GM21825 (cell line): ENCODE measurements around the gene ELOVL1.
A peak's percentile ranks its signal among the peaks of the same experiment; 100 is the strongest.

Experiments used
- ATAC-seq: cut with Tn5 transposase; IDR thresholded peaks from one replicate; pipeline ENCODE4 v1.9.1; 2021; ENCODE audit warnings: mild to moderate bottlenecking, moderate library complexity; ENCODE audit not compliant: unreplicated experiment

Gene ELOVL1

GRCh38 chr1:43358121-43358745 lies 9.6 kb downstream of the ELOVL1 start:
- peak; percentile 23 for ATAC-seq

DNA sequence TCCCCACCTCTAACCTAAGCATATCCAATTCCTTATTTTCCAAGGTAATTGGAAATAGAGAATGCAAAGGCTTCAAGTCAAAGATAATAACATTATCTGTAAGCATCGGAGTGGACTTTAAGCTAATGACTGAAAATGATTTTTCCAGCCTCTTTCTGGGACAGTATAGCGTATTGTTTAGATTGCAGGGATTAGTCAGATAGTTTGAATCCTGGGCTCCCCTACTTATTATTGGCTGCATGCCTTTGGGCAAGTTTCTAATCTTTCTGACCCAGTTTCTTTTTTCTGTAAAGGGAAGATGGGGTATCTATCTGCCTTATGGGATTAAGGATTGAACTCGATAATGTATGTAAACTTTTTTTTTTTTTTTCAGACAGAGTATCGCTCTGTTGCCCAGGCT lies 10.6 kb downstream of the ELOVL1 start:
- ATAC-seq, result no peak

DNA sequence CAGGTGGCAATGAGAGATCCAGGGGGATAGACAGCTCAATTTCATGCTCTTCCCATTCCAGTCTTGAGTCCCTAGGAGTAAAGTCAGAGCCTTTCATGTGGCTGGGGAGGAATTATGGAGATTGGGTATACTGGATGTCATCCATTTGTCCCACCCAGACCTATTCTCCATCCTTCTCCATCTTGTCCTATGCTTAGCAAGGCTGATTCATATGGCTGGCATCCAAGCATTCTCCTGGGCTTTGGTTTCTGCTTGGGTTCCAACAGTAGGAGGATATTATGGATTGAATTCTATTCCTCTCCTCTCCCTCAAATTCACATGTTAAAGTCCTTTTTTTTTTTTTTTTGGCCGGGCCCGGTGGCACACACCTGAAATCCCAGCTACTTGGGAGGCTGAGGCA lies 12.9 kb downstream of the ELOVL1 start:
- ATAC-seq, result no peak

DNA sequence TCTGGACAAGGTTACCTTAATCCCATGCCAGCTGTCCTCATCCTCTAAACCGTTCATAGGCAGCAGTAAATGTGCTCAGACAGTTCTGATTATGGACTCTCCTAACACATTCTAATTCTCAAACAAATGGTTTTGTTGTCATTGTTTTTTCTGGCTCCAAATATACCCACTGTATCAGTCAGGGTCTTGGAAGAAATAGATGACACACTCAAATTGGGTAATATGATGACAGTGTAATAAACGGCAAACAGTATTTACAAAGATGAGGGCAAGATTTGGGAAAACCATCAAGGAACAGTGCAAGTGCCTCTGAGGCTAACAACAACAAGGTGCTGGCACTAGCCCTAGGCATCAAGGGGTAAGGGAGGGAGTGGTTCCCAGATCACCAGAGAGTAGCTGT lies 13.3 kb downstream of the ELOVL1 start:
- ATAC-seq, result no peak

GRCh38 chr1:43352881-43353280 lies 14.9 kb downstream of the ELOVL1 start:
- ATAC-seq, result no peak

DNA sequence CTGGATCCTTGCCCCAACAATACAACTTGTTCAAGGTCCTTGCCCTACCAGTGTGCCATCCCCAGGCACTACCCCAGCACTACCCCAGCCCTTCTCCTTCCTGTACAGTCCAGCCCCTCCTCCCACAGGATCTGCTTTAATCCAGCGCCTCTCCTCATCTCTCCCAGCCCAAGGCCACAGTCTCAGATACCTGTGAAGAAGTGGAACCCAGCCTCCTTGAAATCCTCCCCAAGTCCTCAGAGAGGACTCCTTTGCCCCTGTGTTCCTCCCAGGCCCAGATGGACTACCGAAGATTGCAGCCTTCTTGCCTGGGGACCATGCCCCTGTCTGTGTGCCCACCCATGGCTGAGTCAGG lies 15.5 kb downstream of the ELOVL1 start:
- no peak for ATAC-seq

- no peak for ATAC-seq
Observed at GRCh38 chr1:43351421-43352350, 16.1 kb downstream of the ELOVL1 start.

DNA sequence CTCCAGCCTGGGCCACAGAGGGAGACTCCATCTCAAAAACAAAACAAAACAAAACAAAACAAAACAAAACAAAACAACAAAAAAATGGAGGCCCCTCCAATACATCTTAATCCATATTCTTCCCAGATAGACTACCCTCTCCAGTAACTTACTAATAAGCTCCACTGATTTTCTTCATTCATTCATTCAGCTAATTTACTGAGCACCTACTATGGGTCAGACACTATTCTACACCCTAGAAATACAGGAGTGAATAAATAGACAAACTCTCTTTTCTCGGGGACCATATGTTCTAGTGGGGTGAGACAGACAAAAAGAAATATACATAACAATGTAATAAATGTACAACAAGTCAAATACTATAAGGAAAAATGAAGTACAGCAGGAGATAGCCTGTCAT lies 16.8 kb downstream of the ELOVL1 start:
- no peak for ATAC-seq

GRCh38 chr1:43349594-43350306 lies 18.1 kb downstream of the ELOVL1 start:
- no peak for ATAC-seq

DNA sequence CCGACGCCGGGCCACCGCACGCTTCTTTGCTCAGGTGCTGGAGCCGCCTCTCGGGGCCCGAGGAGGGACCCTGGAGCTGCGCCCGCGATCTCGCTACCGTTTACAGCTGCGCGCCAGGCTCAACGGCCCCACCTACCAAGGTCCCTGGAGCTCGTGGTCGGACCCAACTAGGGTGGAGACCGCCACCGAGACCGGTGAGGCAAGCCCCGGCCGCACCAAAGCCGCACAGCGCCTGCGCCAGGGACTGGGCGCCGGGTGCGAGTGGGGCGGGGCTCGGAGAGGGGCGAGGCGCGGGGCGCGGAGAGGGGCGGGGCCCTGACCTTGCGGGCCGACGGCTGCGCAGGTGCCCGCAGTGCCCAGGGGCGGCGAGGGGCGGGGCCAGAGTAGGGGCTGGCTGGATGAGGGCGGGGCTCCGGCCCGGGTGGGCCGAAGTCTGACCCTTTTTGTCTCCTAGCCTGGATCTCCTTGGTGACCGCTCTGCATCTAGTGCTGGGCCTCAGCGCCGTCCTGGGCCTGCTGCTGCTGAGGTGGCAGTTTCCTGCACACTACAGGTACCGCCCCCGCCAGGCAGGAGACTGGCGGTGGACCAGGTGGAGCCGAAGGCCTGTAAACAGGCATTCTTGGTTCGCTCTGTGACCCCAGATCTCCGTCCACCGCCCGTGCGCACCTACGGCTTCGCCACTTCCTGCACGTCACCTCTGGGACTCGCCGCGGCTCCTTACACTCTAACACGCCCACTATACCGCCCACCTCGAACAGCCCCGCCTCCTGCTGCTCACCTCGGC lies 18.8 kb downstream of the ELOVL1 start:
- ATAC-seq, result peak; percentile 64

DNA sequence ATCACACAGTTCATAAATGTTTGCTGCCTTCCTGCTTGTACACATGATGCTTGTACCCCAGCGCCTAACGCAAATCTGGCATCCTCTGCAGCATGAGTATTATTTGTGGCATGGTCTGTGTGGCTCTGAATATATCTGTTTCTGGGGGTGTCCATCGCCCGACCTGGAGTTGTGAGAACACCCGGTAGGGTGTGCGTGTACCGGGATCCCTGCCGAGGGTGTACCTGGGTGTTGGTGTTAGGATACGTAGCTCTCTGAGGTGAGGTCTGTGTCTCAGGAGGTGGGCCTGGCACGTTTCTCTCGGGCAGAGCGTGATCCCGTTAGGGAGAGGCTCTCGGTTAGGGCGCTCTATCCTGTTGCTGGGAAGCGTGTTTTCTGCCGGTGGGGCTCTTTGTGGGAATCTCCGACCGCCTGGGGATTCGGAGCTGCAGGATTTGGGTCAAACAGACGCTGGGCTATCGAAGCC lies 19.4 kb downstream of the ELOVL1 start:
- ATAC-seq, result no peak

DNA sequence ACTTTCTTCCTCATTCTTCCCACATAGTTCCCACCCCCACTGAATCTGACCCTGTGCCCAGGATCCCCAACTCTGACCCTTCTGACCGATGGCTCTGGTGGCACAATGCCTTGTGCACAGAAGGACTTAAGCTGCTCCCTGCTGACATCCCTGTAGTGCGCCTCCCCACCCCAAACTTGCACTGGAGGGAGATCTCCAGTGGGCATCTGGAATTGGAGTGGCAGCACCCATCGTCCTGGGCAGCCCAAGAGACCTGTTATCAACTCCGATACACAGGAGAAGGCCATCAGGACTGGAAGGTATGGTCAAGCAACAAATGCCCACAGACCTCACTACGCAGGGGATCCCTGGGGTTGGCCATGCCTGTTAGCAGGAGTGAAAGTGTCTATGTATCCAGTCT lies 21.2 kb downstream of the ELOVL1 start:
- no peak for ATAC-seq

DNA sequence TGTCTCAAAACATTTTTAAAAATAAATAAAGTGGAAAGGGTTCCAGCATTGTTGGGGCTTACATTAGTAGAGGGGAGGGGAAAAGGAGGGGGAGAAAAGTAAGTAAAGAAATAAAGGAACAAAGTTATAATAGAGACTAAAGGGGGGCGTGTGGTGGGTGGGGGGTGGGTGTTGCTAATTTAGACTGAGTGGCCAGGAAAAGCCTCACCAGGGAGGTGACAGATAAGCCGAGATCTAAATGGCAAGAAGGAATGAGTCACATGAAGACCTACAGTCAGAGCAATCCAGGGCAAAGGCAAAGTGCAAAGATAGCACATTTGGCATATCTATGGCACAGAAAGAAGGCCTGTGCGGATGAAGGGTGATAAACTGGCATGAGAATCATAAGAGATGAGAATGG lies 22.7 kb downstream of the ELOVL1 start:
- ATAC-seq, result no peak

- ATAC-seq, result no peak
Observed at GRCh38 chr1:43344267-43344850, 23.5 kb downstream of the ELOVL1 start.

DNA sequence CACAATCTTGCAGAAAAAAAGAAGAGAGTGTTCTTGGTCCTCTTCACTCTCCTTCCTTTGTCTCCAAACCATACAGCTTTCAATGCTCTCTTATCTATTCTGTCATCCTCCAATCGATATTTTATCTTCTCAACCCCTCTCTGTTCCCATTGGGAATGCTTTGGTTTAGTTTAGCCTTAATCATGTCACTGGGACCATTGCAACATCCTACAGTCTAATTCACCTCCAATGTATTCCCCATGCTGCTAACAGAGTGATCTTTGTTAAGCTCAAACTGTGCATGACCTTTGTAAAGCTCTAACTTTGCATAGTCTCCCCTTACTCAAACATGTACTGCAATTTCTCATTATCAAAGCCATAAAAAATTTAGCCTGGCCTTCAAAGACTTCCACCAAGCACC lies 27.3 kb downstream of the ELOVL1 start:
- ATAC-seq, result no peak

GRCh38 chr1:43339584-43340232 lies 28.1 kb downstream of the ELOVL1 start:
- no peak for ATAC-seq

DNA sequence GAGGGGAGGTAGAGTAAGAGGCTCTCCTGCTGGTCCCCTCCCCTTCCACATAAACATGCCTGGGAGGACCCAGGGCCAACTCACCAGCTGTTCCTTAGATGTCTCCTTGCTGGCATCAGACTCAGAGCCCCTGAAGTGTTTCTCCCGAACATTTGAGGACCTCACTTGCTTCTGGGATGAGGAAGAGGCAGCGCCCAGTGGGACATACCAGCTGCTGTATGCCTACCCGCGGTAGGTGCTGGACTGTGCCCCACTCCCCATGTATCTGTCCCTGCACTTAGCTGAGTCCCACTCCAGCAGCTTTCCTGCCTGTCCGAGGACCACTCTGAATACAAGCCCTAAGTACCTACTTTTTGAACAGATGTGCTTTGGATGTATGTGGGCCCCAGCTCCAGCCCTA lies 29.8 kb downstream of the ELOVL1 start:
- no peak for ATAC-seq

DNA sequence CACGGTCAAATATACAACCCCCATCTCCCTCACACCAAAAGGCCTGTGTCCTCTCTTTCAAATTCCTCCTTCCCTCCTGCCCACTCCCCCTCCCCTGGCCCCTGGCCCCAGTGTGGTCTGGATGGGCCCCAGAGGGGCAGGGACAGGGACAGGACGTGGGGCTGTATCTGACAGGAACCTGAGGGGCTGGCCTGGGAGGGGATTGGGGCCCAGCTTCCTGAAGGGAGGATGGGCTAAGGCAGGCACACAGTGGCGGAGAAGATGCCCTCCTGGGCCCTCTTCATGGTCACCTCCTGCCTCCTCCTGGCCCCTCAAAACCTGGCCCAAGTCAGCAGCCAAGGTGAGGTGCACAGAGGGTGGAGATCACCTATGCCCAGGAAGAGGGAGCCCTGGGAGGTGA lies 30.2 kb downstream of the ELOVL1 start, which contains the start of gene MPL:
MPL (plus strand) TSS at position 231 of the 400 bp plus-strand sequence; CDS start at position 262, 31 bp downstream.
- ATAC-seq, result no peak

DNA sequence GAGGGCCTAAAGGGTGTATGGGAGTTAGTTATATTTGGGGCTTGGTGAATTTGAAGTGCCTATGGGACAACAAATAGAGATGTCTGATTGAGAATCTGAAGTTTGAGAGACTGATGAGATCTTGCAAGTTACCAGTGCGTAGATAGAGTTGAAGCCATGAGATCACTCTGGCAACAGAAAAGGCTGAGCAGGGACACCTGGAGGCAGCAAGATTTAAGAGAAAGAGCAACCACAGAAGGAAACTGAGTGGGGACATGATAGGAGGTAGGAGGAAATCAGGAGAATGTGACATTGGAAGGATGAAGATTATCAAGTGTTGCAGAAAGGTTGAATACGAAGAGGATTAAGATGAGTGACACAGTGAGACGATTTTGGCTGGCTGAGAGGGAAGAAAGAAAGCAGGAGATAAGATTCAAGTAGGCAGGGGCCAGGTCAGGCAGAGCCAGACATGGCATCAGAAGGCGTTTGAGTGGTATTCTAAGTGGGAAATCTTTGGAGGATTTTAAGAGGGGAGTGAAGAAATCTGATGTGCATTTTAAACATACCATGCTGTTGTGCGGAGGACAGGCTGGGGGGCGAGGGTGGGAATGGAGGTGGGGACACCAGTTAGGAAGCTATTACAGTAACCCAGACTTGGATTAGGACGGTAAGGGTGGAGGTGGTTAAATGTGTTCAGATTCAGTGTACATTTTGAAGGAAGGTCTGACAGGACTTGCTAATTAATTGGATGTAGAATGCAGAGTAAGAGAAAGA lies 33.2 kb downstream of the ELOVL1 start:
- ATAC-seq, result no peak
